NT2/D1 (cell line): ENCODE results near the gene SORCS3.

Experiments
- DNase-seq: peaks from one replicate; pipeline ENCODE4 v3.0.0-alpha.2; 2011; ENCODE audit warnings: low read depth, low spot score
- H3K27me3 ChIP-seq: 2 replicates; pipeline ENCODE4 v1.6.0; 2011; ENCODE audit warnings: mild to moderate bottlenecking; ENCODE audit not compliant: insufficient read length, insufficient read depth
- H3K36me3 ChIP-seq: 2 replicates; pipeline ENCODE4 v1.6.1; 2011; ENCODE audit warnings: mild to moderate bottlenecking, low read length, mixed read lengths; ENCODE audit not compliant: insufficient read depth, insufficient read length
- H3K4me1 ChIP-seq: 2 replicates; pipeline ENCODE4 v1.5.1; 2011; ENCODE audit not compliant: insufficient read depth, insufficient read length
- H3K4me3 ChIP-seq: 2 replicates; pipeline ENCODE4 v1.5.1; 2011; ENCODE audit warnings: low read depth; ENCODE audit not compliant: insufficient read length
- H3K9ac ChIP-seq: 2 replicates; pipeline ENCODE4 v1.6.0; 2011; ENCODE audit warnings: low read depth; ENCODE audit not compliant: insufficient read length
- H3K9me3 ChIP-seq: 2 replicates; pipeline ENCODE4 v1.5.1; 2011; ENCODE audit warnings: mild to moderate bottlenecking, low read length; ENCODE audit not compliant: insufficient read depth
- SUZ12 ChIP-seq: IDR thresholded peaks from 2 replicates; pipeline ENCODE4 v1.6.1; 2011; ENCODE audit not compliant: insufficient read length, insufficient read depth; ENCODE audit errors: extremely low read depth
- YY1 ChIP-seq: IDR thresholded peaks from 2 replicates; pipeline ENCODE4 v1.6.1; 2011; ENCODE audit not compliant: insufficient read length, insufficient read depth
- ZNF274 ChIP-seq: IDR thresholded peaks from 2 replicates; pipeline ENCODE4 v1.6.1; 2011; ENCODE audit warnings: mild to moderate bottlenecking, low read depth, low read length

Gene SORCS3

DNA sequence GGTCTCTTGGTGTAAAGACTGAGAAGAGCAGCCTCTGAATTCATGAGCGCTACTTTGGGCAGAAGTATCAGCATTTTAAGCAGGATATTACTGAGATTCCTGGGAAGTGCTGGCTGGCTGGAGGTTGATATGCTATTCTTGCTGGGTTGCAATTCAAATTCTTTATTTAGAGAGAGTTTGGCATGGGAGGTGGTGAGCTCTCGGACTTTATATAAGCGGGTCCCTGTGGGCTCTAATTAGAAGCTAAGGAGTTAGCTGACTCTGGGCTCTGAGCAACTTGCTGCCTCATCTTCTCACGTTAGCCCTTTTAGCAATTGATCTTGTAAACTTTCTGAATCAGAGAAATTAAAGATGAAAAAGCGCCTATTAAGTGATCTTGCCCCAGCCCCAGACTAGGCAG is 430.9 kb downstream of the SORCS3 start:
- no peaks in the 10 kb centered on the region for H3K9me3 ChIP-seq
- no peak overlapping the region for H3K4me3 ChIP-seq
- no peak for DNase-seq
- no peaks in the 10 kb centered on the region for H3K27me3 ChIP-seq
- no peak overlapping the region for H3K9ac ChIP-seq
- H3K4me1 ChIP-seq = no peaks in the 10 kb centered on the region
- no peaks in the 10 kb centered on the region for H3K36me3 ChIP-seq
- TF ChIP-seq SUZ12 (no peak), YY1 (no peak), ZNF274 (no peak)

DNA sequence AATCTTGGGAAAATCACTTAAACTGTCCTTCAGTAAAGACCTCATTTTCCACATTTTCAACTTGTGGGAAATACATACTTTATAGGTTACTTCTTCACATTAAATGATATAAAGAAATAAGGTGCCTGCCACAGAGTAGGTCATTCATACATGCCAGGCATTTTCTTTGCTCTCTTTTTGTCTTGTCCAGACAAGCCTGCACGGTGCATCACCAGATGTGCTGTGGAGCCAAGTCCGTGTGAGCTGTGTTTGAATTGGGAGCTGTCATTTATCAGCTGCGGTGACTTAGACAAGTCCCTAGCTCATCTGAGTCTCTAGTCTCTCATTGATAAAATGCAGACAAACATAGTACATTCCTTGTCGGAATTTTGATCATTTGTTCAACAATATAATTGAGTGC is 432.9 kb downstream of the SORCS3 start:
- Histone ChIP-seq H3K4me1 (no peaks in the 10 kb centered on the region), H3K27me3 (no peaks in the 10 kb centered on the region), H3K4me3 (no peak overlapping the region), H3K36me3 (no peaks in the 10 kb centered on the region), H3K9ac (no peak overlapping the region), H3K9me3 (no peaks in the 10 kb centered on the region)
- no peak for DNase-seq
- no peak for TF ChIP-seq SUZ12

- no peaks in the 10 kb centered on the region for H3K9me3 ChIP-seq
- no peak for DNase-seq
- H3K4me3 ChIP-seq = no peak overlapping the region
- no peaks in the 10 kb centered on the region for H3K4me1 ChIP-seq
- no peaks in the 10 kb centered on the region for H3K27me3 ChIP-seq
- H3K36me3 ChIP-seq = no peaks in the 10 kb centered on the region
- H3K9ac ChIP-seq = no peak overlapping the region
- TF ChIP-seq YY1 (no peak), SUZ12 (no peak), ZNF274 (no peak)
Observed at GRCh38 chr10:105075031-105075430, 433.9 kb downstream of the SORCS3 start.

GRCh38 chr10:105085980-105086379 is 444.9 kb downstream of the SORCS3 start:
- no peak overlapping the region for H3K9ac ChIP-seq
- DNase-seq = no peak
- TF ChIP-seq ZNF274 (no peak), SUZ12 (no peak), YY1 (no peak)
- no peak overlapping the region for H3K4me3 ChIP-seq
- H3K27me3 ChIP-seq = no peaks in the 10 kb centered on the region
- H3K36me3 ChIP-seq = no peaks in the 10 kb centered on the region
- H3K4me1 ChIP-seq = no peaks in the 10 kb centered on the region
- no peaks in the 10 kb centered on the region for H3K9me3 ChIP-seq

DNA sequence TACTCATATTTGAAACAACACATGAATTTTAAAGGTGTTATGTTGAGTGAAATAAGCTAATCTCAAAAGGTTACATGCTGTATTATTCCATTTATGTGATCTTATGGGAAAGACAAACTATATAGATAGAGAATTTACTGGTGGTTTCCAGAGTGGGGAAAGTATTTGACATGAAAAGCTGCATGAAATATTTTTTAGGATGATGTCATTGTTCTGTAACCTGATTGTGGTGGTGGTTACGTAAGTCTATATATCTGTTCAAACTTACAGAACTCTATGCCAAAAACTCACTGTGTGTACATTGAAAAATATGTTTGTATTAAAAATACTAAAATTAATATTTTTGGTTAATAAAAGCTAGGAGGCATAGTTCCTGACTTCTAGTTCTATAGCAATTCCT is 453.0 kb downstream of the SORCS3 start:
- Histone ChIP-seq H3K4me3 (no peak overlapping the region), H3K9me3 (no peaks in the 10 kb centered on the region), H3K36me3 (no peaks in the 10 kb centered on the region), H3K27me3 (no peaks in the 10 kb centered on the region), H3K4me1 (no peaks in the 10 kb centered on the region), H3K9ac (no peak overlapping the region)
- no peak for DNase-seq
- TF ChIP-seq SUZ12 (no peak), ZNF274 (no peak), YY1 (no peak)

- Histone ChIP-seq H3K4me1 (no peaks in the 10 kb centered on the region), H3K27me3 (no peaks in the 10 kb centered on the region), H3K9ac (no peak overlapping the region), H3K4me3 (no peak overlapping the region), H3K9me3 (no peaks in the 10 kb centered on the region), H3K36me3 (no peaks in the 10 kb centered on the region)
- TF ChIP-seq ZNF274 (no peak), YY1 (no peak), SUZ12 (no peak)
- no peak for DNase-seq
Observed at GRCh38 chr10:105096316-105096715, 455.2 kb downstream of the SORCS3 start.

GRCh38 chr10:105102977-105103376 is 461.9 kb downstream of the SORCS3 start:
- Histone ChIP-seq H3K4me3 (no peak overlapping the region), H3K9me3 (no peaks in the 10 kb centered on the region), H3K36me3 (no peaks in the 10 kb centered on the region), H3K9ac (no peak overlapping the region), H3K27me3 (no peaks in the 10 kb centered on the region), H3K4me1 (no peaks in the 10 kb centered on the region)
- TF ChIP-seq YY1 = no peak
- no peak for TF ChIP-seq ZNF274
- TF ChIP-seq SUZ12 = no peak
- peak; percentile 15 for DNase-seq

DNA sequence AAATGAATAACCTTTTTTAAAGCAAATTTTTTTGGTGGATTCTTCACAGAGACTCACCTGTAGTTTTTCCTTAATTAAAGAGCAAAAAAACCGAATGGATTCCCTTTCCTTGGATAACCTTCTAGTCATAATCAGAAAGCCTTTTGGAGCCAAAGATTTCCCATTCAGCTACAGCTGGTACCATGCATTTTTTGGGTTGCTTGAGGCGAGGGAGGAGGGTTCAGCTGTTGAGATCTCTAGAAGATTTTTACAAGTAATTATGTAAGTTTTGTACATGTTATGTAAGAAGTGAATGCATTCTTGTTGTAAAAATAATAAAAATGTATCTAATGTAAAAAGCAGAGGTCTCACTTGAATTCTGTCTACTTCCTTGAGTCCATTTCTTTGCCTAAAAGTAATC is 463.2 kb downstream of the SORCS3 start:
- TF ChIP-seq SUZ12 (no peak), ZNF274 (no peak), YY1 (no peak)

More for the DNA sequence above, 463.2 kb downstream of the SORCS3 start:
- Histone ChIP-seq H3K36me3 (no peaks in the 10 kb centered on the region), H3K9me3 (no peaks in the 10 kb centered on the region), H3K4me3 (no peak overlapping the region), H3K27me3 (no peaks in the 10 kb centered on the region), H3K9ac (no peak overlapping the region), H3K4me1 (no peaks in the 10 kb centered on the region)
- no peak for DNase-seq
